GM18519 (cell line): Measurements from ENCODE around the gene C1D.
"Not testable (repeated sequence)": the region's sequence is repeated elsewhere in the genome, so short reads cannot be mapped to it uniquely, and the experiment has no call there.

Source experiments
- ATAC-seq: cut with Tn5 transposase; IDR thresholded peaks from one replicate; pipeline ENCODE4 v1.9.1; 2021; ENCODE audit warnings: mild to moderate bottlenecking, moderate library complexity; ENCODE audit not compliant: unreplicated experiment, low FRiP score

Gene C1D

DNA sequence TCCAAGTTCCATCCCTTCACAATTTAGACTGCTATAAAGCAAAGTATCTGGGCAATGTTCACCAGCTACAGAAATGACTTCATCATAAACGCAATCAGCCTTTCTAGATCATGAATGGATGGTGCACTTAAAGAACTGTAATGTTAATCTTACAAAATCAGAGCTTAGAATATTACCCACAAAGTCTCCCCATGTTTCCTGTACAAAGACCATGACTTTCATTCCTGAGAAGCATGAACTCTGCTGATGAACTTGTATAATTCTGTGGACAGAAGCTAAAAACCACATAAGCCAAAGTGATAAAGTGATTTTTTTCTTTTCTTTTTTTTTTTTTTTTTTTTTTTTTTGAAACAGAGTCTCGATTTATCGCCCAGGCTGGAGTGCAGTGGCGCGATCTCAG is 53.3 kb downstream of the C1D start:
- no peak for ATAC-seq

GRCh38 chr2:68000170-68000825 is 62.5 kb downstream of the C1D start:
- no peak for ATAC-seq

- no peak for ATAC-seq
These were observed 63.5 kb downstream of the C1D start for GRCh38 chr2:67999332-67999731.

GRCh38 chr2:67997903-67998302 is 64.9 kb downstream of the C1D start:
- ATAC-seq: no peak

GRCh38 chr2:67997528-67997900 is 65.3 kb downstream of the C1D start:
- ATAC-seq: no peak

GRCh38 chr2:67996772-67997527 is 65.9 kb downstream of the C1D start:
- ATAC-seq: no peak

DNA sequence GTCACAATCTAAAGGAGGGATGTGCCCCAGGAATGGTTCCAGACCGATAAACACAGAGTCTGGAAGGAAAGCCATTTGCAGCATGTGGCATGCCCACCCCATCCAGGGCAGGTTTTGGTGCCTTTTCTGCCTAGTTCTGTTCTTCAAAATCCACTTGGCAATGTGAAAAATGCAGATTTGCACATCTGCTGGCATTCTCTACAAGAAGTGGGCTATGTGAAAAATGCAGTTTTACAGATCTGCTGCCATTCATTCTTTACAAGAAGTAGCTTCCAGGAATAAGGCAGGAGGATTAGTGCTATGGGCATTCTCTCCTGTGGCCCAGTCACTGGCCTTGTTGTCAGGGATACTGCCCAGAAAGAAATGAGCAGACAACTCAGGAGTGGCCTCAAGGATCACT is 68.1 kb downstream of the C1D start:
- no peak for ATAC-seq

DNA sequence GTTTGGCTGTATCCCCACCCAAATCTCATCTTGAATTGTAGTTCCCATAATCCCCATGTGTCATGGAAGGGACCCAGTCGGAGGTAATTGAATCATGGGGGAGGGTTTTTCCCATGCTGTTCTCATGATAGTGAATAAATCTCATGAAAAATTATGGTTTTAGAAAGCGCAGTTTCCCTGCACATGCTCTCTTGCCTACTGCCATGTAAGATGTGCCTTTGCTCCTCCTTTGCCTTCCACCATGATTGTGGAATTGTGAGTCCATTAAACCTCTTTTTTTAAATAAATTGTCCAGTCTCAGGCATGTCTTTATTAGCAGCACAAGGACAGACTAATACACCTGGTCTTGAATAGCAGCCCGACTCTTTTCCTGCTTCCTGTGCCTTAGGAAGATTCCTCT is 68.7 kb downstream of the C1D start:
- ATAC-seq: not testable (repeated sequence)

- no peak for ATAC-seq
These were observed 69.5 kb downstream of the C1D start for GRCh38 chr2:67993329-67993728.

DNA sequence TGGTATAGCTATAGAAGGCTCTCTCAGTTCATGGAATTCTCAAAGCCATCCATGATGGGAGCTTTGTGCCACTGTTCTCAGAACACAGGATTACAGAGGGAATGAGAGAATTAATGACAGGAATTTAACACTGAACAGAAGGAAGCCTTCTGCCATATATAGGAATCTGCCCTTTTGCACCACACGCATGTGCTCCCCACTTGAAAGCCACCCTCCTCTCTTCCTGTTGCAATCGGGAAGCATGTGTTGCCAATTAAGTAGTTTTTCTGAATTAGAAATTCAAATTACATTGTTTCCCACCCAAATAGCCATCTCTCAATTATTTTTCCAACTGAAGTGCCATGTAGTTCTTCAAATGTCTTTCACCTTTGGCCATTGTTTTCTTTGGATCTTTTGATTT is 71.3 kb downstream of the C1D start:
- no peak for ATAC-seq
